OCI-LY1 (cell line): ENCODE data around the gene ZNF584.
A peak's percentile ranks its signal among the peaks of the same experiment; 100 is the strongest.

Experiments used
- H2AFZ ChIP-seq: fragments of 200-600 bp; sonication (generic), shearing (Covaris generic); 2 replicates; pipeline ENCODE4 v1.6.0; 2014; ENCODE audit warnings: antibody characterized with exemption, mild to moderate bottlenecking, low read length
- H3F3A ChIP-seq: fragments of 200-600 bp; sonication (generic), shearing (Covaris generic); 2 replicates; pipeline ENCODE4 v1.6.0; 2014; ENCODE audit warnings: mild to moderate bottlenecking, antibody characterized with exemption, low read length, moderate library complexity; ENCODE audit not compliant: insufficient read depth
- H3K27ac ChIP-seq: fragments of 200-600 bp; sonication (generic); 2 replicates; pipeline ENCODE4 v1.5.1; 2014; ENCODE audit warnings: low read length, mixed run types, mild to moderate bottlenecking, low read depth; ENCODE audit not compliant: poor library complexity, severe bottlenecking
- H3K27me3 ChIP-seq: fragments of 200-600 bp; sonication (generic); 2 replicates; pipeline ENCODE4 v1.6.0; 2014; ENCODE audit warnings: antibody characterized with exemption, mild to moderate bottlenecking, low read length, moderate library complexity; ENCODE audit not compliant: insufficient read depth
- H3K36me3 ChIP-seq: fragments of 200-600 bp; sonication (generic); 2 replicates; pipeline ENCODE4 v1.6.1; 2014; ENCODE audit warnings: mild to moderate bottlenecking, antibody characterized with exemption, low read length, moderate library complexity, mixed read lengths; ENCODE audit not compliant: insufficient read depth
- H3K4me1 ChIP-seq: fragments of 200-600 bp; sonication (generic); 2 replicates; pipeline ENCODE4 v1.5.1; 2014; ENCODE audit warnings: mild to moderate bottlenecking, low read length, moderate library complexity; ENCODE audit not compliant: insufficient read depth, severe bottlenecking
- H3K4me2 ChIP-seq: fragments of 200-600 bp; sonication (generic), shearing (Covaris generic); 2 replicates; pipeline ENCODE4 v1.6.1; 2014; ENCODE audit warnings: low read length
- H3K4me3 ChIP-seq: fragments of 200-600 bp; sonication (generic); 2 replicates; pipeline ENCODE4 v1.5.1; 2014; ENCODE audit warnings: low read length, low read depth, mild to moderate bottlenecking, mixed read lengths; ENCODE audit not compliant: poor library complexity, severe bottlenecking
- H3K79me2 ChIP-seq: fragments of 200-600 bp; shearing (Covaris generic); 2 replicates; pipeline ENCODE4 v1.6.1; 2016; ENCODE audit warnings: mixed run types, low read length, mixed read lengths; ENCODE audit not compliant: insufficient read depth
- H3K9ac ChIP-seq: fragments of 200-600 bp; sonication (generic), shearing (Covaris generic); 2 replicates; pipeline ENCODE4 v1.6.1; 2014; ENCODE audit warnings: mild to moderate bottlenecking, low read length, mixed read lengths
- H3K9me2 ChIP-seq: fragments of 200-600 bp; sonication (generic), shearing (Covaris generic); 2 replicates; pipeline ENCODE4 v1.6.1; 2014; ENCODE audit warnings: low read depth, mild to moderate bottlenecking, low read length, mixed read lengths
- H3K9me3 ChIP-seq: fragments of 200-600 bp; shearing (Covaris generic); 2 replicates; pipeline ENCODE4 v1.6.1; 2014; ENCODE audit warnings: low read length, mixed read lengths
- H4K20me1 ChIP-seq: fragments of 200-600 bp; sonication (generic), shearing (Covaris generic); 2 replicates; pipeline ENCODE4 v1.6.0; 2016; ENCODE audit warnings: mild to moderate bottlenecking, low read length; ENCODE audit not compliant: insufficient read depth
- CTCF ChIP-seq: fragments of 200-600 bp; sonication (generic), shearing (Covaris generic); IDR thresholded peaks from 2 replicates; pipeline ENCODE4 v1.5.1; 2017; ENCODE audit warnings: mild to moderate bottlenecking, antibody characterized with exemption, low read length, moderate library complexity, mixed read lengths
- EZH2 ChIP-seq: fragments of 200-600 bp; sonication (generic), shearing (Covaris generic); IDR thresholded peaks from 2 replicates; pipeline ENCODE4 v1.8.0; 2017; ENCODE audit warnings: borderline replicate concordance, mixed run types, mild to moderate bottlenecking, antibody characterized with exemption, low read length, moderate library complexity, mixed read lengths

ZNF584 gene

DNA sequence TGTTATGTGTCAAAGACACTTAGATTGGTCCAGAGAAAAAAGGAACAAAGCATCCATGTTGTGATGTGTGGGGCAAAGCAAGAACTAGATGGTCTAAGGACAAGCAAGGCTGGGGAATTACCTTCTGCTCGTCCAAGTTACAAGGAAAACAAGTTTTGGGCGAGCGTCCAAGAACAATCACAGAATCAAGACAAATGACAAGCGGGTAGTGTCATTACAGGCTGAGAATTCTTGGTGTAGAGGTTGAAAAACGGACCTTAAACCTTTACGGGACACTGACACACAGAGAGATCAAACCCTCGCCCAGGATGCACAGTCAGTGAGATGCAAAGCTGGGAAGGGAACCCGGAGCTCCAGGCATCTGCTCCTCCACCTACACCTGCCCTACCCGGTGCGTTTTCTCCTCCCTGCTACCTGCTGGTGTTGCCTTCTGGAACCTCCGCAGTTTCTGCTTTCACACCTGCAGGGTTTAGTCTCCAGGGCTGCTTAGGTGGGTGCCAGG, 42.5 kb downstream of the ZNF584 start:
- Histone ChIP-seq H3K27me3 (no peaks in the 10 kb centered on the region), H3K9ac (peak overlapping the region; percentile 46; the same call in 1 of the 2 replicates), H4K20me1 (no peaks in the 10 kb centered on the region), H3K4me2 (peak overlapping the region; percentile 83), H3K79me2 (no peaks in the 10 kb centered on the region), H3K9me2 (no peaks in the 10 kb centered on the region), H3K36me3 (peaks cover 11% of the 10 kb centered on the region), H3K4me3 (peak overlapping the region; percentile 81), H3F3A (no peaks in the 10 kb centered on the region), H3K27ac (no peak overlapping the region), H3K4me1 (peaks cover 15% of the 10 kb centered on the region), H3K9me3 (0 out of 2 replicates have a peak, but pooled peaks cover 5% of the 10 kb centered on the region), H2AFZ (peak overlapping the region; percentile 75; the same call in 1 of the 2 replicates)
- TF ChIP-seq CTCF: no peak
- TF ChIP-seq EZH2: no peak

- Histone ChIP-seq H3K4me3 (peak within 1 kb of the TSS; percentile 81), H3K36me3 (peaks cover 17% of the 10 kb centered on the region), H2AFZ (peak within 1 kb of the TSS; percentile 75; the same call in 1 of the 2 replicates), H3K4me2 (peak within 1 kb of the TSS; percentile 83), H3K9me3 (0 out of 2 replicates have a peak, but pooled peaks cover 5% of the 10 kb centered on the region), H3K27ac (no peak within 1 kb of the TSS), H4K20me1 (no peaks in the 10 kb centered on the region), H3K4me1 (peaks cover 15% of the 10 kb centered on the region), H3K79me2 (no peaks in the 10 kb centered on the region), H3K9me2 (no peaks in the 10 kb centered on the region), H3F3A (no peaks in the 10 kb centered on the region), H3K9ac (peak within 1 kb of the TSS; percentile 76), H3K27me3 (no peaks in the 10 kb centered on the region)
- TF ChIP-seq CTCF: no peak; the same call in 1 of the 2 replicates
- TF ChIP-seq EZH2: no peak
Measured at GRCh38 chr19:58451358-58452101, 43.1 kb downstream of the ZNF584 start, which contains the start of gene ZNF324B. Gene ZNF324B (plus strand): TSS chr19:58451622. CDS start chr19:58453702, 2,080 bp downstream.

DNA sequence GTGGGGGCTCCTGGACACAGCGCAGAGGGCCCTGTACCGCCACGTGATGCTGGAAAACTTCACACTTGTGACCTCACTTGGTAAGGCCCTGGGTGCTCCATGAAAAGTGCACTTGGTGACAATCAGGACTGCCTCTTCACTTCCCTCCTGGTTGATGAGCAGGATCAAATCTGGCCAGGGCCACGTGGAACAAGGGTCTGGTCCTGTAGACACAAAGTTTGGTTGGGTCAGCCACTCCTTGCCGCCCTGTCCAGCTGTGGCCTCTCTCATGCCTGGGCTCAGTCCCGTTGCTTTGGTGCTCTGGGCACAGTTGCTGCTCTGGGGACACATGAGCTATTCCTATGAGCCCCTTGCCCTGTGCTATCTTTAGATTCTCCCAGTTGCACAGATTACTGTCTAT, 45.3 kb downstream of the ZNF584 start:
- Histone ChIP-seq H3K36me3 (peaks cover 32% of the 10 kb centered on the region), H3K79me2 (no peaks in the 10 kb centered on the region), H3K27ac (no peak overlapping the region), H3K4me1 (peaks cover 15% of the 10 kb centered on the region), H3K9ac (no peak overlapping the region), H3K4me2 (no peak overlapping the region), H3F3A (no peaks in the 10 kb centered on the region), H4K20me1 (no peaks in the 10 kb centered on the region), H3K27me3 (no peaks in the 10 kb centered on the region), H3K9me3 (0 out of 2 replicates have a peak, but pooled peaks cover 5% of the 10 kb centered on the region), H3K4me3 (no peak overlapping the region), H3K9me2 (no peaks in the 10 kb centered on the region), H2AFZ (no peak overlapping the region)
- TF ChIP-seq EZH2 (no peak), CTCF (no peak)
